BLaER1 (cell line): ENCODE results near the gene ZNF682.
"Not testable (repeated sequence)": the region's sequence is repeated elsewhere in the genome, so short reads cannot be mapped to it uniquely, and the experiment has no call there.

Source experiments
- H3K27ac ChIP-seq: shearing (Covaris generic); formaldehyde crosslinking; 2 replicates; pipeline ENCODE4 v1.8.1; 2022
- H3K27me3 ChIP-seq: shearing (Covaris generic); formaldehyde crosslinking; 2 replicates; pipeline ENCODE4 v1.8.1; 2022
- H3K36me3 ChIP-seq: shearing (Covaris generic); formaldehyde crosslinking; 2 replicates; pipeline ENCODE4 v1.8.1; 2022
- H3K4me1 ChIP-seq: shearing (Covaris generic); formaldehyde crosslinking; 2 replicates; pipeline ENCODE4 v1.8.1; 2022
- H3K4me2 ChIP-seq: shearing (Covaris generic); formaldehyde crosslinking; 2 replicates; pipeline ENCODE4 v1.8.1; 2022
- H3K4me3 ChIP-seq: shearing (Covaris generic); formaldehyde crosslinking; 2 replicates; pipeline ENCODE4 v1.8.1; 2022
- H3K9ac ChIP-seq: shearing (Covaris generic); formaldehyde crosslinking; 2 replicates; pipeline ENCODE4 v1.8.1; 2022
- H3K9me3 ChIP-seq: shearing (Covaris generic); formaldehyde crosslinking; 2 replicates; pipeline ENCODE4 v1.8.1; 2022
- H4K20me1 ChIP-seq: shearing (Covaris generic); formaldehyde crosslinking; 2 replicates; pipeline ENCODE4 v1.8.1; 2022
- Cebpa-rat ChIP-seq: shearing (Covaris generic); IDR thresholded peaks from 2 replicates; pipeline ENCODE4 v1.8.1; 2022

ZNF682 gene

GRCh38 chr19:20067943-20068342 lies 28.6 kb upstream of the ZNF682 start:
- H3K4me2 ChIP-seq: no peak overlapping the region
- no peak for TF ChIP-seq Cebpa-rat
- no peaks in the 10 kb centered on the region for H3K36me3 ChIP-seq
- no peak overlapping the region for H3K9ac ChIP-seq
- no peak overlapping the region for H3K27ac ChIP-seq
- H3K4me1 ChIP-seq: no peaks in the 10 kb centered on the region
- no peak overlapping the region for H3K4me3 ChIP-seq
- H4K20me1 ChIP-seq: no peaks in the 10 kb centered on the region
- H3K9me3 ChIP-seq: peaks cover 63% of the 10 kb centered on the region
- H3K27me3 ChIP-seq: no peaks in the 10 kb centered on the region

- Histone ChIP-seq H3K4me2 (no peak overlapping the region), H4K20me1 (no peaks in the 10 kb centered on the region), H3K27me3 (no peaks in the 10 kb centered on the region), H3K9me3 (peaks cover 54% of the 10 kb centered on the region), H3K36me3 (no peaks in the 10 kb centered on the region), H3K4me3 (no peak overlapping the region), H3K9ac (no peak overlapping the region), H3K4me1 (no peaks in the 10 kb centered on the region), H3K27ac (no peak overlapping the region)
- TF ChIP-seq Cebpa-rat: no peak
These were observed 27.6 kb upstream of the ZNF682 start for GRCh38 chr19:20066861-20067260.

DNA sequence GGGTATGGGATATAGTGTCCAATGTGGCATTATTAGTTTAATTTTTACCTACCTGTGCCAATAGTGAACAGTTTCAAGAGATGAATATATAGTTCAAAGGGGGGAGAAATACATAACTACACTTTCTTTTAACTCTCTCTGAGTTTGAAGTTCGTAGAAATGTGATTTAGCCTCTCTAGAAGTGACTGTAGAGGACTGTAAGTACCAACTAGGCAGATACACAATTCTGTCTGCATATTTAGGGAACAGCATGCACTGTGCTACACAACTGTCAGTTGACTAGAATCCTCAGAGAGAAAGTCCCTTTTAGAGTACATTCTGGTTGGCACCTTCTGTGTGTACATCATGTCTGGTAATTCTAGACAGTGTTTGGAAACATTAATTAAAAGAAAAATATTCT lies 21.0 kb upstream of the ZNF682 start:
- TF ChIP-seq Cebpa-rat: no peak

DNA sequence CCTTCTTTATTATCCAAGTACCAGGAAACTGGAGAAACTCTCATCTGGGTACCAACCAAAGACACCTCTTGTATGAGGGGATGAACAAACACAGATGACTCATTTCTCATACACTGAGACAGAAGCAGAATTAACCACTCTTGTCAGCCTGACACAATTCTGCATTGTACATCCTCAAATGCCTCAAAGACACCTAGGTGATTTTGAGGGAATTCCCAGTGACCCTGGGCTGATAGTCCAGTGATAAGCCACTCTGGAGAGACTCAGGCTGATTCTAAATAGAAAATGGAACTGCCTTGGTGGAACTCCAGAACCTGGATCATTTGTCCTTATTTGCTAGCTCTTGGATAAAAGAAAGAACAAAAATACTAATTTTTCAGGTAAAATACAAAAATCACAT lies 19.4 kb upstream of the ZNF682 start:
- not testable (repeated sequence) for H3K9ac ChIP-seq, H3K4me3 ChIP-seq, H3K27ac ChIP-seq, H3K4me2 ChIP-seq, H3K36me3 ChIP-seq, H3K9me3 ChIP-seq, H3K4me1 ChIP-seq, H4K20me1 ChIP-seq, H3K27me3 ChIP-seq

More for the DNA sequence above, 21.0 kb upstream of the ZNF682 start:
- no peak overlapping the region for H3K27ac ChIP-seq
- H3K9me3 ChIP-seq: peaks cover 4% of the 10 kb centered on the region
- no peaks in the 10 kb centered on the region for H3K4me1 ChIP-seq
- H3K36me3 ChIP-seq: no peaks in the 10 kb centered on the region
- no peak overlapping the region for H3K4me3 ChIP-seq
- H3K9ac ChIP-seq: no peak overlapping the region
- no peaks in the 10 kb centered on the region for H4K20me1 ChIP-seq
- H3K4me2 ChIP-seq: no peak overlapping the region
- no peaks in the 10 kb centered on the region for H3K27me3 ChIP-seq

DNA sequence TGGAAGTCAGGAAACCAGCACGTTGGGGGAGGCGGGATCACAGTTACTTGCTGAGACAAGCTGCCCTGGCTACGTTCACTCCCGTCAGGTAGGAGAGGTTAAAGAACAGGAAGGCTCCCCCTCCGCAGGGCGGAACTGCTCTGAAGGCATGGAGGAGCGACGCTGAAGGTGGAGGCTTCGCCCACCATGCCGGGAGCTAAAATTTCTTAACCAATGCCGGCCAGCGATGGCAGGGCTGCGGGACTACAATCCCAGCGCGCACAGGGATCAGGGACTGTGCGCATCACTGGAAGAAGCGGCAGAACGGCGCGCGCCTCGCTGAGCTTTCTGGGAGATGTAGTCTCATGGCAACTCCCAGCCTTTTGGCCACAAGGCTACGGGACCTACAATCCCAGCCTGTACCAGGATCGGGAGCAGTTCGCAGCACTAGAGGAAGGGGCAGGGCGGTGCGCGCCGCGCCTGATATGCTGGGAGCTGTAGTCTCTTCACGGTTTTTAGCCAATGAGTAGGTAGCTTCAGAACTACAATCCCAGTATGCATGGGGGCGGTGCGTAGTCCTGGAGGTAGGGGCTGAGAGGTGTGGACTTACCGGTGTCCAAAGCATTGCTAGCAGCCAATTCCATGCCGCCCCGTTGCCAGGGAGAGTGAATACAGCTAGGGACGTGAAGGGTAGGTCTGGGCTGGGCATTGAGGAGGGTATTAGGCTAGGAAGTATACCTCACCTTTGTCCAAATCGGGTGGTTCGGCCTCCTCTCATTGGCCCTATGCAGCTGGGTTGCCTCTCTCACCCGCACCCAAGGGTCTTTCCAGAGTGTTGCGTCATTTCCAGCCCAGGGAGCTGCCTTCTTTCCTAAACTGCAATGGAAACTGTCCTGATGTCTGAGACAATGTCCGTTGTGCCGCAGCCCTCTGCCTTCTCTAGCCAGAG lies 12.8 kb upstream of the ZNF682 start:
- Histone ChIP-seq H3K27me3 (no peaks in the 10 kb centered on the region), H3K36me3 (no peaks in the 10 kb centered on the region), H3K9ac (peak overlapping the region; percentile 78), H3K4me1 (peaks cover 13% of the 10 kb centered on the region), H4K20me1 (no peaks in the 10 kb centered on the region), H3K4me3 (peak overlapping the region; percentile 80), H3K9me3 (no peaks in the 10 kb centered on the region; the same call in 1 of the 2 replicates), H3K27ac (peak overlapping the region; percentile 83), H3K4me2 (peak overlapping the region; percentile 93)
- TF ChIP-seq Cebpa-rat: peak; percentile 72

DNA sequence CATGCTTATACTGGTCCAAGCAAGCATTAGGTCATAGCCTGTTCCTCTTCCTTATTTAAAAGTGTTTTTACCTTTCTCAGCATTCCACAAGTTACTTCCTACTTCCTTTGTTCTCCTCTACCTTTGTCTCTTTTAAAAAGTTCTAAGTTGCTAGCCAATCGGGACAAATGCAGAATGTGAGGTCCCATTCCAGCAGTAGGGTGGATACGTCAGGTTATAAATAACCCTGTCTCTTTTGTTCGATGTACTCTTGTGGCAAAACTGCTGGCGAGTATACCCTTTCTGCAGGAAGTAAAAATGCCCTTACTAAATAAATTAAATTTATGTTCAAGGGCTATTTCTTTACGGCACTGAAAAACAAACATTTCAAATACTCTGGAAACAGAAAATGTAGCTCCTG lies 6.4 kb upstream of the ZNF682 start:
- H4K20me1 ChIP-seq, H3K27ac ChIP-seq, H3K9ac ChIP-seq, H3K9me3 ChIP-seq, H3K36me3 ChIP-seq, H3K4me3 ChIP-seq, H3K4me1 ChIP-seq, H3K27me3 ChIP-seq, H3K4me2 ChIP-seq: not testable (repeated sequence)

GRCh38 chr19:20044663-20045062 lies 5.4 kb upstream of the ZNF682 start:
- H3K27ac ChIP-seq: no peak overlapping the region
- no peaks in the 10 kb centered on the region for H3K36me3 ChIP-seq

DNA sequence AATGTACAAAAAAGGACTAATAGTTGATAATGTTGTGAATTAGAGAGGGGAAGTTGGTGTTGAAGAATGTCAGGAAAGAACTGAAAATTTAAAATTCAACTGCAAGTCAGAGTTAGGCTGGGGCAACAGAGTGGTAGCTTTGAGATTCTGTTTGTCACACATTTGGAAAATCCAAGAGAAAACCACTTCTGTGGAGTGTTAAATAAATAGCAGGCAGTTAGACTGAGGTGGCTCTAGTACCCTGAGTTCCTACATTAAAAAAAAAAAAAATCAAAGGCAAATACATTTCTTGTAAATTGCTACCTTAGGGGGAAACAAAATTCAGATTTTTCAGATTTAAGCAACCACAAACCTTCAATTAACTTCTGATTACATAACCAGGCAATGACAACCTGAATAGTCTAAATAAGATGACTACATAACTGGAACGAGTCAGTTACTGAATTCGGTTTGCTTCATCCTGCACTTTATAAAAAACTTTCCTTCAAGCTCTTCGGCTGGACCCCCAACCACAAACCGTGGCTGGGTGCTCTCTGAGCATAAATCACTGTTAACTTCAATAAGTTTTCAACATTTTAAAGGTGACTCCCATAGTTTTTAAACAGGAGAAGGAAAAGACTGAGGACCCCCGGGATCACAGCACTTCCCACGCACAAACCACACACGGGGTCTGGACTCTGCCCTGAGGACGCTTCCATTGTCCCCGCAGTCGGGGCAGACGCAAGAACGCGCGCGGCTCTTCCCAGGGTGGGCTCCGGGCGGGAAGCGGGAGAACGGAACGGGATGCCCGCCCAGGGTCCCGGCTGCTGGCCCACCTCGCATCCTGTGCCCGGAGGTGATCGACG lies 725 bp downstream of the ZNF682 start:
- H3K4me3 ChIP-seq: peak overlapping the region; percentile 90
- H4K20me1 ChIP-seq: no peaks in the 10 kb centered on the region
- no peaks in the 10 kb centered on the region for H3K27me3 ChIP-seq
- H3K4me2 ChIP-seq: peak overlapping the region; percentile 91
- H3K4me1 ChIP-seq: peaks cover 15% of the 10 kb centered on the region
- no peak for TF ChIP-seq Cebpa-rat
- peaks cover 38% of the 10 kb centered on the region for H3K36me3 ChIP-seq
- peak overlapping the region; percentile 79 for H3K27ac ChIP-seq
- H3K9ac ChIP-seq: peak overlapping the region; percentile 92
- H3K9me3 ChIP-seq: peaks cover 32% of the 10 kb centered on the region

More at GRCh38 chr19:20044663-20045062, 5.4 kb upstream of the ZNF682 start:
- Histone ChIP-seq H3K4me3 (no peak overlapping the region), H3K27me3 (no peaks in the 10 kb centered on the region), H3K4me2 (no peak overlapping the region), H3K4me1 (no peaks in the 10 kb centered on the region), H3K9ac (no peak overlapping the region), H4K20me1 (no peaks in the 10 kb centered on the region), H3K9me3 (peaks cover 21% of the 10 kb centered on the region; the same call in 1 of the 2 replicates)
- no peak for TF ChIP-seq Cebpa-rat

- Histone ChIP-seq H3K9me3 (peaks cover 39% of the 10 kb centered on the region), H3K36me3 (peaks cover 65% of the 10 kb centered on the region), H3K27ac (no peak overlapping the region), H3K9ac (no peak overlapping the region), H3K4me2 (no peak overlapping the region), H3K4me3 (no peak overlapping the region), H3K27me3 (no peaks in the 10 kb centered on the region), H3K4me1 (peaks cover 15% of the 10 kb centered on the region), H4K20me1 (no peaks in the 10 kb centered on the region)
- no peak for TF ChIP-seq Cebpa-rat
These were observed 3.4 kb downstream of the ZNF682 start for GRCh38 chr19:20035935-20036334.

DNA sequence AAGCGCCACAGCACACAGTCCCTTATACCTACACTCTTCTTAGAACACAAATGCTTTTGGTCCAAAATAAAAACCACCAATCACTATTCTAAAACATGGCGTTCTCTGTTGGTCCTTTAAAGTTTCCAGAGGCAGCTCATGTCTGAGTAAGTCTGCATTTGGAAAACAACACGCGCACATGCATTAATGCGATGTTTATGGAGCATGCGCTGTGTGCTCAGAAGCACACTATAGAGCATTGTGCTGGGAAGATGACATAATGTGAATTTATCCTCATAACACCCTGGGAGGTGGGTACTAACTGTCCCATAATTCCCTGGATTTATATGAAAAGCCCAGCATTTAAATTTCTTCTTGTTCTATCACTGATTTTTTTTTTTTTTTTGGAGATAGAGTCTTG lies 10.7 kb downstream of the ZNF682 start:
- peaks cover 53% of the 10 kb centered on the region for H3K9me3 ChIP-seq
- no peaks in the 10 kb centered on the region for H3K4me1 ChIP-seq
- H4K20me1 ChIP-seq: no peaks in the 10 kb centered on the region
- no peak overlapping the region for H3K9ac ChIP-seq
- H3K36me3 ChIP-seq: peaks cover 99% of the 10 kb centered on the region
- no peak for TF ChIP-seq Cebpa-rat
- no peak overlapping the region for H3K27ac ChIP-seq
- no peak overlapping the region for H3K4me3 ChIP-seq
- no peak overlapping the region for H3K4me2 ChIP-seq
- H3K27me3 ChIP-seq: no peaks in the 10 kb centered on the region
